ENCODE data around the gene RASGRP2. TPM values are rescaled to one million over a fixed set of nuclear protein-coding genes. Genes with fewer than 3 reads are reported as not detected.

RASGRP2 gene
- total RNA-seq, 1 experiment from 2014 or later: not detected

GRCh38 chr11:64686466-64687170, 57.3 kb downstream of the RASGRP2 start:
- Mint-ChIP-seq H3K9me3 (ENCODE audit: unreplicated experiment) (no peaks in the 10 kb centered on the region), H3K27me3 (ENCODE audit: insufficient read depth, unreplicated experiment) (peaks cover 33% of the 10 kb centered on the region), H3K4me3 (ENCODE audit: unreplicated experiment) (no peak overlapping the region), H3K36me3 (ENCODE audit: insufficient read depth, unreplicated experiment) (peaks cover 6% of the 10 kb centered on the region), H3K4me1 (ENCODE audit: insufficient read depth, unreplicated experiment) (peaks cover 13% of the 10 kb centered on the region), H3K27ac (ENCODE audit: low read depth, unreplicated experiment) (no peak overlapping the region)
- DNase-seq (ENCODE audit: unreplicated experiment): no peak
- CTCF ChIA-PET: interaction anchor here (0.6 to 3.6 kb wide), 4 partner anchors 12 to 50 kb away, joined by 3 to 44 read pairs (median 6); no protein-coding TSS in a partner anchor
- POLR2A ChIA-PET: no interaction called here
- BruUV-seq (replicated peaks): no TSS peak
- TF ChIP-seq CTCF (IDR thresholded peaks at IDR 0.05; ENCODE audit: unreplicated experiment): no peak
- intact Hi-C loops (cut with micrococcal nuclease): no loop called here

- H3K27ac Mint-ChIP-seq (ENCODE audit: low read depth, unreplicated experiment): no peak overlapping the region
- no peak for TF ChIP-seq CTCF (IDR thresholded peaks at IDR 0.05; ENCODE audit: unreplicated experiment)
- ChIA-PET CTCF (interaction anchor here (1.0 to 1.9 kb wide), 2 partner anchors 11 to 26 kb away, joined by 3 to 8 read pairs; no protein-coding TSS in a partner anchor), POLR2A (no interaction called here)
- H3K9me3 Mint-ChIP-seq (ENCODE audit: unreplicated experiment): no peaks in the 10 kb centered on the region
- intact Hi-C loops (cut with micrococcal nuclease): no loop called here
- DNase-seq (ENCODE audit: unreplicated experiment): no peak
- H3K36me3 Mint-ChIP-seq (ENCODE audit: insufficient read depth, unreplicated experiment): peaks cover 6% of the 10 kb centered on the region
- BruUV-seq (replicated peaks): no TSS peak
- H3K4me3 Mint-ChIP-seq (ENCODE audit: unreplicated experiment): no peak overlapping the region
- H3K4me1 Mint-ChIP-seq (ENCODE audit: insufficient read depth, unreplicated experiment): peaks cover 13% of the 10 kb centered on the region
- peaks cover 33% of the 10 kb centered on the region for H3K27me3 Mint-ChIP-seq (ENCODE audit: insufficient read depth, unreplicated experiment)
Measured at GRCh38 chr11:64685536-64685935, 58.4 kb downstream of the RASGRP2 start.

- no TSS peak for BruUV-seq (replicated peaks)
- H3K4me1 Mint-ChIP-seq (ENCODE audit: insufficient read depth, unreplicated experiment): peaks cover 13% of the 10 kb centered on the region
- no peaks in the 10 kb centered on the region for H3K9me3 Mint-ChIP-seq (ENCODE audit: unreplicated experiment)
- no peak overlapping the region for H3K27ac Mint-ChIP-seq (ENCODE audit: low read depth, unreplicated experiment)
- H3K4me3 Mint-ChIP-seq (ENCODE audit: unreplicated experiment): no peak overlapping the region
- H3K36me3 Mint-ChIP-seq (ENCODE audit: insufficient read depth, unreplicated experiment): peaks cover 6% of the 10 kb centered on the region
- peaks cover 42% of the 10 kb centered on the region for H3K27me3 Mint-ChIP-seq (ENCODE audit: insufficient read depth, unreplicated experiment)
- ChIA-PET CTCF (interaction anchor here (1.2 kb wide), 1 partner anchor 235 kb away, joined by 3 read pairs; no protein-coding TSS in a partner anchor), POLR2A (no interaction called here)
- peak; percentile 74 for DNase-seq (ENCODE audit: unreplicated experiment)
- intact Hi-C loops (cut with micrococcal nuclease): no loop called here
- TF ChIP-seq CTCF (IDR thresholded peaks at IDR 0.05; ENCODE audit: unreplicated experiment): no peak
Measured at GRCh38 chr11:64684357-64684756, 59.6 kb downstream of the RASGRP2 start.

GRCh38 chr11:64681171-64681570, 62.8 kb downstream of the RASGRP2 start:
- TF ChIP-seq CTCF (IDR thresholded peaks at IDR 0.05; ENCODE audit: unreplicated experiment): no peak
- Mint-ChIP-seq H3K36me3 (ENCODE audit: insufficient read depth, unreplicated experiment) (peaks cover 6% of the 10 kb centered on the region), H3K4me1 (ENCODE audit: insufficient read depth, unreplicated experiment) (peaks cover 13% of the 10 kb centered on the region), H3K27me3 (ENCODE audit: insufficient read depth, unreplicated experiment) (peaks cover 74% of the 10 kb centered on the region), H3K9me3 (ENCODE audit: unreplicated experiment) (no peaks in the 10 kb centered on the region), H3K27ac (ENCODE audit: low read depth, unreplicated experiment) (no peak overlapping the region), H3K4me3 (ENCODE audit: unreplicated experiment) (no peak overlapping the region)
- intact Hi-C loops (cut with micrococcal nuclease): no loop called here
- BruUV-seq (replicated peaks): no TSS peak
- no peak for DNase-seq (ENCODE audit: unreplicated experiment)
- ChIA-PET POLR2A (no interaction called here), CTCF (interaction anchor here (0.6 to 1.2 kb wide), 2 partner anchors 41 to 326 kb away, joined by 4 read pairs; no protein-coding TSS in a partner anchor)

Measured in MCF 10A (cell line).